Globus pallidus (tissue), 1 donor: ENCODE measurements around the gene CALML6.
A peak's percentile ranks its signal among the peaks of the same experiment; 100 is the strongest.

ENCODE experiments used
- DNase-seq: peaks from one replicate; pipeline ENCODE4 v3.0.0-alpha.2; 2015; ENCODE audit warnings: low spot score

Gene CALML6

GRCh38 chr1:1892079-1892762 is 22.8 kb upstream of the CALML6 start:
- DNase-seq = no peak

- DNase-seq = no peak
Observed at GRCh38 chr1:1892763-1893120, 22.3 kb upstream of the CALML6 start.

DNA sequence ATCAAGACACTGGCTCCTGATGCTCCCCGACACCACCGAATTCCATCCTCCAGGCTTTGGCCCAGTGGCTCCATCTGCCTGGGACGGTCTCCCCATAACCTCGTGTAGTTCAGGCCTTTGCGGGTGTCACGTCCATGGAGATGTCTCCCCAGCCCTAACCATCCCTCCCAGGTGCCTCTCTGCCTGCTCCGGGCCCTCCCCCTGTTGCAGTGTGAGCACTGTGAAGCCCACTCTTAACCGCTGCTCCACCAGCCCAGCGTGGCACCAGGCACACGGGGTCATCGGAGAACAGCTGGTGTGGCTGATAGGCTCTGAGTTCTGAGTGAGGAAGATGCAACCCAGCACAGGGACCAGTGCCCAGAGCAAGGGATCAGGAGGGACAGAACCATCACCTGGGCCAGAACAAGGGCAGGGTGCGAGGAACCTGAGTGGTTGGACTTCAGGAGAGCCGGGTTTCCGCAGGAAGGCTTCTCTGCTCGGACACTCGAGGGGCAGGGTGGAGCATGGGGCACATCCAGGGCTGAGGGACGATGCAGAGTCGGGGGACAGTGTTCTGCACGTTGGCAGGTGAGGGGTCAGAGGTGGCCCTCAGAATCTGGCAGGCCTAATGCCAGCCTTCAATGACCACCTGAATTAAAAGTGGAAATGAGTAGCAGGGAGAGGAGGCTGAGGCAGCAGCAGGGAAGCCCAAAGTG is 21.6 kb upstream of the CALML6 start:
- DNase-seq = no peak

DNA sequence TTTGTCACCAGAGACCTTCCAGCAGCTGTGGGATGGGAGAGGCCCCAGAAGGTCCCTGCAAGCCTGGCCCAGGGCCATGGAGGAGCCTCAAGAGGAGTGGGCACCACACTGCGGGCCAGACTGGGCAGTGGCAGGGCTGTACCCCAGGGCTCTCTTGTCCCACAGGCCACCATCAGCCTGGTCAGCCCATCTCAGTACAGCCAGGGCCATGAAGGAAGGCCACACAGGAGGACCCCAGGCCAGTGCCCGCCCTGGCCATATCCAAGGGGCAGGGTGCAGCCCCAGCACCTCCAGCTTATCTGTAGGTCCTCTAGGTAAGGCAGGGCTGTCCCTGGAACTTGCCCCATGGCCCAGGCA is 21.1 kb upstream of the CALML6 start:
- DNase-seq = no peak

GRCh38 chr1:1894354-1895059 is 20.6 kb upstream of the CALML6 start:
- DNase-seq = no peak

- DNase-seq = no peak
Observed at GRCh38 chr1:1895060-1895418, 20.0 kb upstream of the CALML6 start.

DNA sequence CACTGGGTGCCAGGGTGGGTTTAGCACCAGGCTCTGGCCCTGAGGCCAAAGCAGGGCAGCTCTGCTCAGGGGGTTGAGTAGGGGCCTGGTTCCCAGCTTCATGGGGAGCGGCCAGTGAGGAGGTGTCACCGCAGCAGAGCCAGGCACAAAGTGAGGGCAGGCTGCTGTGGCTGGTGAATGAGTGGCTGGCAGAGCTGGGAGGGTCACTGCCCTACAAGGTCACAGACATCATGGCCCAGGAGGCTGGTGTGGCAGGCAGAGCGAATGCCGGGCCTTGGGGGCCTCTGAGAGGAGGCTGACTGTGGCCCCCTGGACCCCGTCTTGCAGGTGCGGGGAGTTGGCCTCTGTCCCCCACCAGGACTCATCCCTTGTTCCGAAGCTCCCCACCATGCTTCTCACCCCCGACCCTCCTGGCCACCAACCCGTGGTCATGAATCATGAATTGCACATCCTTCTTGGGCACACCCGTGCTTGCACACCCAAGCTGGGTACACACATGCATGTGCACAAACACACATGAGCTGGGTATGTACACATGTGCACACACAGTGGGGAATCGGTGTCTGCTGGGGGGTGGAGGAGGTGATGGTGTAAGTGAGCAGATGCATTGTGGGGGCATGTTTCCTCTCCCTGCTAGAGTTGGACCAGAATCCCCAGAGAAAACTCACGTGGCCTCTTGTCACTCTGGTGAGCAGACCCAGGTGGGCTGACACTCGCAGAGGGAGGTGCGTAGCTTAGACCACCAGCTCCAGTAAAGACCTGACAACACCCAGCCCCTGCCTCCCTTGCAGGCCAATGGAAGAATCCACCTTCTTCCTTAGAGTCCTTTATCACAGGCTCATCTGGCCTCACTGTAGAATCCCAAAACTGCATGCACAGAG is 19.4 kb upstream of the CALML6 start:
- no peak for DNase-seq

DNA sequence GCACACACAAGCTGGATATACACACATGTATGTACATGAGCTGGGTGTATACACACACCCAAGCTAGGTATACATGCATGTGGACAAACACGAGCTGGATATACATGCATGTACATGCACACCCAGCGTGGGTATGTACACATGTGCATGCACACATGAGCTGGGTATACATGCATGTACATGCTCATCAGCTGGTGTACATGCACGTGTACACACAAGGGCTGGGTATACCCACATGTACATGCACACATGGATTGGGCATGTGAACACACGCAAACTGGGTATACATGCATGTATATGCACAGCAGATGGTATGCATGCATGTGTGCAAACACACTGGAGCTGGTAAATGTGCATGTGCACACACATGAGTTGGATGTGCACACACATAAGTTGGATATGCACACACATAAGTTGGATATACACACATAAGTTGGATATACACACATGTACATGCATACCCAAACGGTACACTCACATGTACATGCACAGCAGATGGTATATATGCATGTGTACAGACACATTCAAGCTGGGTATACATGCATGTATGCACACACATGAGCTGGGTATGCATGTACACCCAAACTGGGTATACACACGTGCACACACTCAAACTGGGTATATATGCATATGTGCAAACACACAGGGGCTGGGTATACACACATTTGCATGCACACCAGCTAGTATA is 16.7 kb upstream of the CALML6 start:
- no peak for DNase-seq

- no peak for DNase-seq
Observed at GRCh38 chr1:1899266-1899966, 15.6 kb upstream of the CALML6 start.

DNA sequence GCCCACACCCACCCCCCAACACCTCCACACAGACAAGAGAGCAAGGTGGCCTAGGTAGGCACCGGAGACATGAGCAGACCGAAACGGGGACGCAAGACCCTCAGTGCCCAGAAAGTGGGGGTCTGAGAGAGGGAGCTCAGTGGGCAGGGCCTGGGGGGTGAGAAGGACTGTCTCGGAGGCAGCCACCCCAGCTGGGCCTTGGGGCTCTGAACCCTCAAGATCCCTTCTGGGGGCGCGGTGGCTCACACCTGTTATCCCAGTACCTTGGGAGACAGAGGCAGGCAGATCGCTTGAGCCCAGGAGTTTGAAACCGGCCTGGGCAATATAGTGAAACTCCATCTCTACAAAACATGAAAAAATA is 15.1 kb upstream of the CALML6 start:
- no peak for DNase-seq

GRCh38 chr1:1900883-1901640 is 14.0 kb upstream of the CALML6 start:
- no peak for DNase-seq

DNA sequence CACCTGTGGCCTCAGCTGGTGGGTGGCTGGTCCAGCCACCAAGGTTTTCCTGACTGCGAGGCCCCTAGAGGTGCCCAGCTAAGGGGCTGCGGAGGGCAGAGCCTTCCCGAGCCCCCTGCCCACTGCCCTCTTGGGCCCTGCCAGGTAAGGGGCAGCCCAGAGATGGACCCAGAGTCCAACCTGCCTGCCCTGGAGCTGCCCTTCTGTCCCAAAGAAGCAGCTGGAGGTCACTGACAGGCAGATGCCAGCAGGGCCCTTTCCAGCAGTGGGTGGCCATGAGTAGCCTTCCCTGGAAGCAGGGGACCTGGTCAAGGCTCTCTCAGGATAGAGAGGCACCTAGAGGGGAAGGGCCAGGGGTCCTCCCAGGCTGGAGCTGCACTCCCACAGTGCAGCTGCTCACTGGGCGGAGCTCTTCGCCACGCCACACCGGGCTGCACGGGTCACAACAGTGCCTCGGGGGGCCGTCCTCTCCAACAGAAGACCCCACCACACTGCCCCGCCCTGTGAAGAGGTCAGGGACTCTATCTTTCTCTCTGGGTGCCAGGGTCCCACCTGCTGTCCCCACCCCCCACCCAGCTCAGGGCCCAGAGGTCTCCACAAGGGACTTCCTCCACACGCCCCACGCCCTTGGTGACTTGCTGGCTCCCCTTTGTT is 13.3 kb upstream of the CALML6 start:
- DNase-seq = no peak

- no peak for DNase-seq
Observed at GRCh38 chr1:1903224-1903623, 11.8 kb upstream of the CALML6 start.

- peak; percentile 89 for DNase-seq
Observed at GRCh38 chr1:1906185-1907097, 8.6 kb upstream of the CALML6 start.

DNA sequence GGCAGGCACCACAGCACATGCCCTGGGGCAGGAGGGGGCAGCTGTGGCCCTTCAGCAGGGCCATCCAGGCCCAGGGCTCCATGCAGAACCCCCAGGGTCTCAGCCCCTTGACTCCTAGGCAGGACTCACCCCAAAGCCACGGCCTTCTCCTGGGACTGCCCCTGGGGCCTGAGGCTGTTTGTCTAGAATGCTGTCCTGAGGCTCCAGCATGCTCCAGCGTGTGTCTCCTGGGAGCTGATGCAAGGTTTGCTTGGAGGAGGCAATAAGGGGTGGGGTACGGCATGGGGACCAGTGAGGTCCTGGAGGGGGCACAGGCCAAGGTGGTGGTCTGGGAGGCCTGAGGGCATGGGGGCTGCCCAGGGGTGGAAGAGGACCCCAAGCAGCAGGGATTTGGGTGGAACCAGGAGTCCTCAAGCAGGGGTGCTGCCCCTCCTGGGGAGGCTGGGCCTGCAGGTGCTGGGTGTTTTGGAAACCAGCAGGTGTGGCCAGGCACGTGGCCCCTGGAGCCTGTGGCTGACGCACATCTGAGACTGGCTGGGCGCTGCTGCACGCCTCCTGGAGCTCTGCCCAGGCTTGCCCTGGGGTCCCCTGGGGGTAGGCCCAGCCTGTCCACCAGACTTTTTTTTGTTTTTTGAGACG is 7.8 kb upstream of the CALML6 start:
- no peak for DNase-seq

- DNase-seq = no peak
Observed at GRCh38 chr1:1908506-1908791, 6.6 kb upstream of the CALML6 start.

DNA sequence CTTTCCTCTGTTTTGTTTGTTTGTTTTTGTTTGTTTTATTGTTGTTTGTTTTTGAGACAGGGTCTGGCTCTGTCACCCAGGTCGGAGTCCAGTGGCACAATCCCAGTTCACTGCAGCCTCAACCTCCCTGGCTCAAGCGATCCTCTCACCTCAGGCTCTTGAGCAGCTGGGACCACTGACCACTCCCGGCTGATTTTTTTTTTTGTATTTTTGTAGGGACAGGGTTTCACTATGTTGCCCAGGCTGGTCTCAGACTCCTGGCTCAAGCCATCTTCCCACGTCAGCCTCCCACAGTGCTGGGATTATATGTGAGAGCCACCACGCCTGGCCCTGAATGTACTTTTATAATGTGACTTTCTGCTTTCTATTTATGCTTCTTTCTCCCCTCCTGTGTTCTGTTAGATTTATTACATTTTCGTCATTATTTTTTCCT is 5.0 kb upstream of the CALML6 start:
- no peak for DNase-seq

DNA sequence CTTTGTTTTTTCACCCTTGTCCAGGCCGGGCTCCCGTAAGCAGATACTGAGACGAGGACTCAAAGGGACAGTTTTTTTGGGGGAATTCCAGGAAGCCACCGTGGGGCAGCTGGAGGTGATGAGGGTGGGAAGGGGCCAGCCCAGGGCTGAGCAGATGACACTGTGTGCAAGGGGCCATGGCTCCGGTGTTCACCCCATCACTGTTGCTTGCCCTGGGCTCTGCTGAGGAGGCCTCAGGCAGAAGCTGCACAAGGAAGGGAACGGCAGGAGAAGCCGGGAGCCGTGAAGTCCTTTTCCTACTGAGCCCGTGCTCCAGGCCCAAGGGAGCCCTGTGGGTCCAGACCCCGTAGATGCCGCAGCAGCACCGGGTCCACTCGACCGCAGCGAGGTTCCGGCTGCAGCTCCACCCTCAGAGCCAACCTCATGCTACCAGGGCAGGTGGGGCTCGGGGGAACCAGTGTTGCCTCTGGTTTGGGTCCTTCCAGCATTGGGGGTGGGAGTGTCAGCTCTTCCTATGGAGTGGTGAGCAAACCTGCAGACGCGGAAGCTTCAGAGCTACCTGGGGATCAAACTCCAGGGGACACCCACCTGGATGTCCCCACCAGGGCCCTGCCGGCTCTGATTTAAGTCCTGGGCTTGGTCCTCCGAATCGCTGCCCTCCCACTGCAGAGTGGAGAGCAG is 4.3 kb upstream of the CALML6 start:
- no peak for DNase-seq
